Loucy (cell line): ENCODE results near the gene KRTDAP.

Experiments
- H2AFZ ChIP-seq: fragments of 200-600 bp; sonication (generic); 2 replicates; pipeline ENCODE4 v1.6.0; 2016; ENCODE audit warnings: antibody characterized with exemption, mild to moderate bottlenecking, low read length, moderate library complexity
- H3F3A ChIP-seq: fragments of 200-600 bp; 2 replicates; pipeline ENCODE4 v1.6.0; 2016; ENCODE audit warnings: antibody characterized with exemption, low read depth, mild to moderate bottlenecking
- H3K27me3 ChIP-seq: fragments of 200-600 bp; sonication (generic); 2 replicates; pipeline ENCODE4 v1.6.1; 2014; ENCODE audit warnings: low read length, mild to moderate bottlenecking; ENCODE audit not compliant: insufficient read depth, poor library complexity, severe bottlenecking
- H3K36me3 ChIP-seq: fragments of 200-600 bp; sonication (generic); 2 replicates; pipeline ENCODE4 v1.6.1; 2016; ENCODE audit warnings: low read length; ENCODE audit not compliant: insufficient read depth
- H3K4me1 ChIP-seq: fragments of 200-600 bp; sonication (generic); 2 replicates; pipeline ENCODE4 v1.5.1; 2014; ENCODE audit warnings: low read length, mild to moderate bottlenecking; ENCODE audit not compliant: insufficient read depth, poor library complexity, severe bottlenecking
- H3K4me2 ChIP-seq: fragments of 200-600 bp; sonication (generic); 2 replicates; pipeline ENCODE4 v1.6.0; 2014; ENCODE audit warnings: antibody characterized with exemption, low read length, low read depth, mild to moderate bottlenecking; ENCODE audit not compliant: poor library complexity, severe bottlenecking
- H3K4me3 ChIP-seq: fragments of 200-600 bp; sonication (generic); 2 replicates; pipeline ENCODE4 v1.5.1; 2014; ENCODE audit warnings: low read length, mild to moderate bottlenecking, mixed read lengths; ENCODE audit not compliant: poor library complexity, severe bottlenecking
- H3K79me2 ChIP-seq: fragments of 200-600 bp; sonication (generic); 2 replicates; pipeline ENCODE4 v1.6.1; 2014; ENCODE audit warnings: low read length; ENCODE audit not compliant: insufficient read depth
- H3K9ac ChIP-seq: fragments of 200-600 bp; sonication (generic); 2 replicates; pipeline ENCODE4 v1.6.0; 2014; ENCODE audit warnings: mild to moderate bottlenecking, low read depth, low read length, moderate library complexity; ENCODE audit not compliant: poor library complexity, severe bottlenecking
- H3K9me2 ChIP-seq: fragments of 200-600 bp; sonication (generic); replicated peaks from 2 replicates; pipeline ENCODE4 v1.6.1; 2016; ENCODE audit warnings: low read depth, low read length, mixed read lengths
- H3K9me3 ChIP-seq: fragments of 200-600 bp; sonication (generic); 2 replicates; pipeline ENCODE4 v1.6.1; 2014; ENCODE audit warnings: mild to moderate bottlenecking, antibody characterized with exemption, low read length, low read depth; ENCODE audit not compliant: insufficient read depth
- H4K20me1 ChIP-seq: fragments of 200-600 bp; sonication (generic); 2 replicates; pipeline ENCODE4 v1.6.0; 2014; ENCODE audit warnings: antibody characterized with exemption, low read length, mild to moderate bottlenecking; ENCODE audit not compliant: insufficient read depth, poor library complexity, severe bottlenecking
- EZH2phosphoT487 ChIP-seq: fragments of 200-600 bp; IDR thresholded peaks from 2 replicates; pipeline ENCODE4 v1.6.1; 2018; ENCODE audit warnings: antibody characterized with exemption, mild to moderate bottlenecking, moderate library complexity, borderline replicate concordance
- TF ChIP-seq, protein P1 (sequence below): fragments of 200-600 bp; sonication (generic); conservative IDR thresholded peaks from 2 replicates; pipeline ENCODE4 v1.5.1; 2014; ENCODE audit warnings: mild to moderate bottlenecking, antibody characterized with exemption, low read length

Gene KRTDAP

DNA sequence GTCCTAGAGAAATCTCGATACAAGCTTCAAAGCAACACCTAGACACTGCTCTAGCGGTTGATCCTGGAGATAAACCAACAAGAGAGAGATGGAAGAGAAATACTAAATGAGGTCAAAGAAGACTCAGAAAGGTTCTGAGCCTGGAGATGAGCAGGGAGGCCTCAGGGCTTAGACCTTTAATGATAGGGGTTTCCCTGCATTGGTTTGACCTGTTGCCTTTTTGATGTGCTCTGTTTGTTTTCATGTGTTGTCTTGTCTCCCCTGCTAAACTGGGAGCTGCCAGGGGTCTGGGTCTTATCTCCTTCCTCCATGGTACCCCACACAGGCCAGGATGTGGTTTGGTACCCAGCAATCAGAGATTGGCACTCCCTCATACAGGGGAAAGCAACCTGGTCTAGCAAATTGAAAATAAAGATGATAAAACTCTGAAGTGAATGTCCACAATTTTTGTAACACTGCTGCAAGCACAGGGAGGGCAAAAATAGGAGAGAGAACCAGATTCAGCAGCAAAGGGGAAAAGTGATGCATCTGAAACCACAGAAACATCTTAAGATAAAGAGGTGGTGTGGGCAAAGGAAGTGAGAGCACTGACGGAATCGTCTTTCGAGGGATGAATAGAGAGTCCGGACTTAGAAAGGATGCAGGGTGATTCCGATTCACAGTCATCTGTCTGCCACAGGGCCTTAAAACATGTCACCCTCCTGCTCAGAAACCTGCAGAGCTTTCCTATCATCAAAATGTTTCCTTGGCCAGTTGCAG lies 38.7 kb downstream of the KRTDAP start:
- H3K4me1 ChIP-seq: peaks cover 68% of the 10 kb centered on the region

DNA sequence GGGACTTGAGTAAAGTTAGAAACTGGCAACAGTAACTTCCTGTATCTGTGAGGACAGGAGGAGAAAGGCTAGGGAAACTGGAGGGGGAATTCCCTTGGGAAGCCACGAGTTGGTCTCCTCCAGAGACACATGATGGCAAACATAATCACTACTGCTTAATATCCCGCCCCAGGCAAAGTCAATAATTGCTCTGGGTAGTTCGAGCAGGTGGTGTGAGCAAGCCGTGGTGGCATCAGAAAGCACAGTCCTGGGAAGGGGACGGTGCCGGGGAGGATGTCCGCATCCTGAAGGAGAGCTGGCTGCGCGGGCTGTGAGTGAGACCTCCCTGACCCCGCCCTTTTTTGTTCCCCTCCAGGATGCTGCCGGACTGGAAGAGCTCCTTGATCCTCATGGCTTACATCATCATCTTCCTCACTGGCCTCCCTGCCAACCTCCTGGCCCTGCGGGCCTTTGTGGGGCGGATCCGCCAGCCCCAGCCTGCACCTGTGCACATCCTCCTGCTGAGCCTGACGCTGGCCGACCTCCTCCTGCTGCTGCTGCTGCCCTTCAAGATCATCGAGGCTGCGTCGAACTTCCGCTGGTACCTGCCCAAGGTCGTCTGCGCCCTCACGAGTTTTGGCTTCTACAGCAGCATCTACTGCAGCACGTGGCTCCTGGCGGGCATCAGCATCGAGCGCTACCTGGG lies 40.8 kb downstream of the KRTDAP start:
- no peak overlapping the region for H3K9ac ChIP-seq
- no peaks in the 10 kb centered on the region for H4K20me1 ChIP-seq
- H3F3A ChIP-seq: peaks cover 8% of the 10 kb centered on the region; the same call in 1 of the 2 replicates
- no peak overlapping the region for H3K4me2 ChIP-seq
- H3K79me2 ChIP-seq: no peaks in the 10 kb centered on the region
- TF ChIP-seq, protein P1, sequence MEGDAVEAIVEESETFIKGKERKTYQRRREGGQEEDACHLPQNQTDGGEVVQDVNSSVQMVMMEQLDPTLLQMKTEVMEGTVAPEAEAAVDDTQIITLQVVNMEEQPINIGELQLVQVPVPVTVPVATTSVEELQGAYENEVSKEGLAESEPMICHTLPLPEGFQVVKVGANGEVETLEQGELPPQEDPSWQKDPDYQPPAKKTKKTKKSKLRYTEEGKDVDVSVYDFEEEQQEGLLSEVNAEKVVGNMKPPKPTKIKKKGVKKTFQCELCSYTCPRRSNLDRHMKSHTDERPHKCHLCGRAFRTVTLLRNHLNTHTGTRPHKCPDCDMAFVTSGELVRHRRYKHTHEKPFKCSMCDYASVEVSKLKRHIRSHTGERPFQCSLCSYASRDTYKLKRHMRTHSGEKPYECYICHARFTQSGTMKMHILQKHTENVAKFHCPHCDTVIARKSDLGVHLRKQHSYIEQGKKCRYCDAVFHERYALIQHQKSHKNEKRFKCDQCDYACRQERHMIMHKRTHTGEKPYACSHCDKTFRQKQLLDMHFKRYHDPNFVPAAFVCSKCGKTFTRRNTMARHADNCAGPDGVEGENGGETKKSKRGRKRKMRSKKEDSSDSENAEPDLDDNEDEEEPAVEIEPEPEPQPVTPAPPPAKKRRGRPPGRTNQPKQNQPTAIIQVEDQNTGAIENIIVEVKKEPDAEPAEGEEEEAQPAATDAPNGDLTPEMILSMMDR: no peak
- H3K9me3 ChIP-seq: no peaks in the 10 kb centered on the region
- peaks cover 62% of the 10 kb centered on the region for H3K4me1 ChIP-seq
- no peaks in the 10 kb centered on the region for H3K9me2 ChIP-seq
- H3K4me3 ChIP-seq: no peak overlapping the region
- no peaks in the 10 kb centered on the region for H3K27me3 ChIP-seq
- H3K36me3 ChIP-seq: no peaks in the 10 kb centered on the region
- H2AFZ ChIP-seq: no peak overlapping the region

More for the DNA sequence above, 38.7 kb downstream of the KRTDAP start:
- Histone ChIP-seq H2AFZ (no peak overlapping the region), H3K9ac (no peak overlapping the region), H3K36me3 (no peaks in the 10 kb centered on the region), H3F3A (peaks cover 8% of the 10 kb centered on the region; the same call in 1 of the 2 replicates), H3K4me3 (no peak overlapping the region), H3K79me2 (no peaks in the 10 kb centered on the region), H3K9me3 (no peaks in the 10 kb centered on the region), H3K4me2 (peak overlapping the region; percentile 9), H3K27me3 (no peaks in the 10 kb centered on the region), H4K20me1 (no peaks in the 10 kb centered on the region), H3K9me2 (no peaks in the 10 kb centered on the region)
- TF ChIP-seq EZH2phosphoT487: no peak
- TF ChIP-seq, protein P1: no peak

DNA sequence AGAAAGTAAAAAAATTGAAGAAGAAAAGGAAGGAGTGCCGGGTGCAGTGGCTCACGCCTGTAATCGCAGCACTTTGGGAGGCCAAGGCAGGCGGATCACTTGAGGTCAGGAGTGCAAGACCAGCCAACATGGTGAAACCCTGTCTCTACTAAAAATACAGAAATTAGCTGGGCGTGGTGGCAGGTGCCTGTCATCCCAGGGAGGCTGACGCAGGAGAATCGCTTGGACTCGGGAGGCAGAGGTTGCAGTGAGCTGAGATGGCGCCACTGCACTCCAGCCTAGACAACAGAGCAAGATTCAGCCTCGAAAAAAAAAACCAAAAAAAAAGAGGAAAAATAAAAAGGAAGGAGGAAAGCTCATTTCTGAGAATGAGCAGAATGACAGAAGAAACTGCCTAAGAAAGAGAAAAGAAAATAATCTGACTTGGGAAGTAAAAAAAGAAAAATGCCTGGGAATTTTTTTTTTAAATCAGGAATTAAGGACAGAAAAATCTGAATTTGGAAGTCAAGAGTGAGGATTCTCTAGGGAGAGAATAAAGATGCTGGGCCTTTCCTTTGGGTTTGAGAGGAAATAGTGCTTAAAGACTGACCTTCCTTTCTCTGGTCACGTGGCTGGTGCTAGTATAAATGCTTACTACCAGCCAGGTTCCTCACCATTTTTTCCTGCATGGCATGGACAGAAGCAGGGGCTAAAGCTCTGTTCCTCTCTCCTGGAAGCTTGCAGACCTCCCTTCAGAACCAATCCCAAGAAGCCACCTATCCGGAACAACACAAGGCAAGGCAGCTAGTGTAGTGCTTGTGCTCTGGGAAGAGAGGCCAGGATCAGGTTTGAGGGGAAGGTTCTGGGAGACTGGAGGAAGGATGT lies 42.4 kb downstream of the KRTDAP start, which contains the start of gene FFAR2:
Gene FFAR2 (plus strand): TSS at position 652 of the 864 bp plus-strand sequence. CDS start 1,458 bp downstream, outside the sequence.
- no peaks in the 10 kb centered on the region for H3K27me3 ChIP-seq
- TF ChIP-seq EZH2phosphoT487: no peak
- TF ChIP-seq, protein P1: no peak
- no peaks in the 10 kb centered on the region for H3K36me3 ChIP-seq
- H3K4me3 ChIP-seq: peak within 1 kb of the TSS; percentile 6
- H2AFZ ChIP-seq: no peak within 1 kb of the TSS
- H3K79me2 ChIP-seq: no peaks in the 10 kb centered on the region
- peak within 1 kb of the TSS; percentile 0 for H3K9ac ChIP-seq
- H3K9me2 ChIP-seq: no peaks in the 10 kb centered on the region
- H3K4me2 ChIP-seq: peak within 1 kb of the TSS; percentile 25
- H3F3A ChIP-seq: peaks cover 8% of the 10 kb centered on the region; the same call in 1 of the 2 replicates
- no peaks in the 10 kb centered on the region for H4K20me1 ChIP-seq
- H3K9me3 ChIP-seq: no peaks in the 10 kb centered on the region
- H3K4me1 ChIP-seq: peaks cover 60% of the 10 kb centered on the region
